AG04450 (cell line): ENCODE results near the gene MTUS2. TPM values are rescaled to one million over a fixed set of nuclear protein-coding genes. Genes with fewer than 3 reads are reported as not detected.
"Not testable (repeated sequence)": the region's sequence is repeated elsewhere in the genome, so short reads cannot be mapped to it uniquely, and the experiment has no call there.

Experiments used
- CTCF ChIA-PET: fragments of 300-600, 350-600 bp; formaldehyde crosslinking; extraction: SDS; loops from one replicate; lab custom pipeline; 2022; ENCODE audit warnings: antibody characterized with exemption, inconsistent platforms; lab: Charles Lee
- POLR2A ChIA-PET: fragments of 350-600 bp; formaldehyde crosslinking; extraction: SDS; loops from one replicate; lab custom pipeline; 2021; ENCODE audit warnings: antibody characterized with exemption, inconsistent platforms; lab: Yijun Ruan, JAX
- DNase-seq: peaks from one replicate; pipeline ENCODE4 v3.0.0-alpha.2; 2011; ENCODE audit warnings: low read depth, low spot score
- H3K27ac ChIP-seq: one replicate; pipeline ENCODE4 v1.5.1; 2012; ENCODE audit warnings: low read depth, low read length, control low read depth
- H3K27me3 ChIP-seq: one replicate; pipeline ENCODE4 v1.6.0; 2012; ENCODE audit warnings: low read length; ENCODE audit not compliant: control insufficient read depth, insufficient read depth
- H3K4me3 ChIP-seq: 2 replicates; pipeline ENCODE4 v1.5.1; 2011; ENCODE audit warnings: mild to moderate bottlenecking, low read depth, low read length, control low read depth
- H3K9me3 ChIP-seq: 2 replicates; pipeline ENCODE4 v1.5.1; 2012; ENCODE audit warnings: low read length; ENCODE audit not compliant: control insufficient read depth, insufficient read depth
- CTCF ChIP-seq: IDR thresholded peaks from 2 replicates; pipeline ENCODE4 v1.5.1; 2011; ENCODE audit warnings: low read depth, low read length, control low read depth, inconsistent platforms
- polyA plus RNA-seq: library from polyadenylated mRNA; depleted of rRNA; stranded (reverse); fragments of >200 nt; gene quantifications from 2 replicates; pipeline ENCODE4 v1.2.3, GENCODE V29; 2011

MTUS2 gene
- polyA plus RNA-seq, 1 experiment, result 0.02 TPM

- H3K27ac ChIP-seq, result no peak overlapping the region
- ChIA-PET CTCF (interaction anchor here (0.6 kb wide), 3 partner anchors 120 to 633 kb away, joined by 3 to 5 read pairs (median 3); no protein-coding TSS in a partner anchor), POLR2A (no interaction called here)
- DNase-seq, result no peak
- H3K4me3 ChIP-seq, result no peak overlapping the region
- no peak for TF ChIP-seq CTCF
- H3K9me3 ChIP-seq, result peaks cover 17% of the 10 kb centered on the region
- no peaks in the 10 kb centered on the region for H3K27me3 ChIP-seq
Measured at GRCh38 chr13:29195456-29195855, 375.3 kb downstream of the MTUS2 start.

- CTCF ChIA-PET, result no interaction called here
Measured at GRCh38 chr13:29196409-29197074, 376.4 kb downstream of the MTUS2 start.

GRCh38 chr13:29202753-29203152 lies 382.6 kb downstream of the MTUS2 start:
- H3K9me3 ChIP-seq, result peaks cover 22% of the 10 kb centered on the region
- H3K27me3 ChIP-seq, DNase-seq, H3K4me3 ChIP-seq, POLR2A ChIA-PET, CTCF ChIA-PET, H3K27ac ChIP-seq: not testable (repeated sequence)

More at GRCh38 chr13:29196409-29197074, 376.4 kb downstream of the MTUS2 start:
- Histone ChIP-seq H3K4me3 (no peak overlapping the region), H3K27me3 (no peaks in the 10 kb centered on the region), H3K27ac (no peak overlapping the region), H3K9me3 (peaks cover 12% of the 10 kb centered on the region)
- DNase-seq, result no peak
- POLR2A ChIA-PET, result no interaction called here
- no peak for TF ChIP-seq CTCF

- no peak for DNase-seq
- ChIA-PET CTCF (no interaction called here), POLR2A (no interaction called here)
- H3K27ac ChIP-seq, result no peak overlapping the region
- H3K9me3 ChIP-seq, result peaks cover 22% of the 10 kb centered on the region
- H3K4me3 ChIP-seq, result no peak overlapping the region
- H3K27me3 ChIP-seq, result no peaks in the 10 kb centered on the region
- no peak for TF ChIP-seq CTCF
Measured at GRCh38 chr13:29204651-29205050, 384.5 kb downstream of the MTUS2 start.

- DNase-seq, result no peak
- POLR2A ChIA-PET, result no interaction called here
- no peak overlapping the region for H3K27ac ChIP-seq
- H3K4me3 ChIP-seq, result no peak overlapping the region
- H3K9me3 ChIP-seq, result peaks cover 8% of the 10 kb centered on the region; the same call in 1 of the 2 replicates
- no peaks in the 10 kb centered on the region for H3K27me3 ChIP-seq
- CTCF ChIA-PET, result no interaction called here
- no peak for TF ChIP-seq CTCF
Measured at GRCh38 chr13:29210676-29211075, 390.5 kb downstream of the MTUS2 start.

- H3K27me3 ChIP-seq, DNase-seq, CTCF ChIA-PET, POLR2A ChIA-PET, H3K27ac ChIP-seq, H3K4me3 ChIP-seq: not testable (repeated sequence)
- peaks cover 13% of the 10 kb centered on the region for H3K9me3 ChIP-seq
Measured at GRCh38 chr13:29211162-29211561, 391.0 kb downstream of the MTUS2 start.
